Caco-2 (cell line): Measurements from ENCODE around the gene EXOSC10. TPM values are rescaled to one million over a fixed set of nuclear protein-coding genes. Genes with fewer than 3 reads are reported as not detected.
"Not testable (repeated sequence)": the region's sequence is repeated elsewhere in the genome, so short reads cannot be mapped to it uniquely, and the experiment has no call there.

ENCODE experiments used
- BruUV-seq: library from RNA; stranded (reverse); fragments of 400-500 nt; replicated peaks from 2 replicates; lab custom pipeline; 2021; lab: Mats Ljungman, UMichigan
- CTCF ChIA-PET: fragments of 300-600 bp; sonication (Branson Sonifier 250); formaldehyde crosslinking; loops from one replicate; lab custom pipeline; 2022; ENCODE audit warnings: antibody characterized with exemption; lab: Charles Lee
- POLR2A ChIA-PET: fragments of 300-600 bp; sonication (Branson Sonifier 250); formaldehyde crosslinking; loops from one replicate; lab custom pipeline; 2022; ENCODE audit warnings: antibody characterized with exemption; lab: Charles Lee
- DNase-seq, 2 experiments: peaks; one replicate each; pipeline versions ENCODE4 v3.0.0 to v3.0.0-alpha.2; 2020 to 2022
- H3K27me3 ChIP-seq: replicated peaks from 2 replicates; pipeline ENCODE4 v1.6.0; 2011; ENCODE audit warnings: low read length; ENCODE audit not compliant: control insufficient read depth, insufficient read depth
- H3K36me3 ChIP-seq: 2 replicates; pipeline ENCODE4 v1.5.1; 2011; ENCODE audit warnings: low read length; ENCODE audit not compliant: control insufficient read depth, insufficient read depth
- H3K4me1 ChIP-seq: fragments of 250-450 bp; sonication (Bioruptor Pico); 2 replicates; pipeline ENCODE4 v1.5.1; 2020; ENCODE audit warnings: mild to moderate bottlenecking
- H3K4me3 ChIP-seq: 2 replicates; pipeline ENCODE4 v1.5.1; 2011; ENCODE audit warnings: low read depth, mild to moderate bottlenecking, control low read depth, low read length
- H3K9me3 ChIP-seq: fragments of 250-450 bp; sonication (Bioruptor Pico); 2 replicates; pipeline ENCODE4 v1.5.1; 2020; ENCODE audit warnings: mild to moderate bottlenecking, moderate library complexity
- H3K27ac Mint-ChIP-seq: one replicate; pipeline ENCODE4 v1.8.0; 2022; ENCODE audit warnings: mixed read lengths; ENCODE audit not compliant: unreplicated experiment
- H3K27me3 Mint-ChIP-seq: one replicate; pipeline ENCODE4 v1.8.0; 2022; ENCODE audit warnings: mixed read lengths; ENCODE audit not compliant: insufficient read depth, unreplicated experiment
- H3K36me3 Mint-ChIP-seq: one replicate; pipeline ENCODE4 v1.8.0; 2022; ENCODE audit warnings: mild to moderate bottlenecking, mixed read lengths; ENCODE audit not compliant: insufficient read depth, unreplicated experiment
- H3K4me1 Mint-ChIP-seq: one replicate; pipeline ENCODE4 v1.8.0; 2022; ENCODE audit warnings: low read depth, mixed read lengths; ENCODE audit not compliant: unreplicated experiment
- H3K4me3 Mint-ChIP-seq: one replicate; pipeline ENCODE4 v1.8.0; 2022; ENCODE audit warnings: mild to moderate bottlenecking, moderate library complexity, mixed read lengths; ENCODE audit not compliant: unreplicated experiment
- H3K9me3 Mint-ChIP-seq: one replicate; pipeline ENCODE4 v1.8.0; 2022; ENCODE audit warnings: mixed read lengths; ENCODE audit not compliant: unreplicated experiment
- intact Hi-C: fragments of 100-400 bp; cut with micrococcal nuclease; formaldehyde crosslinking; loops from one replicate; pipeline ENCODE4 v1.10.0; 2022; ENCODE audit not compliant: unreplicated experiment
- total RNA-seq: library from RNA; stranded (reverse); gene quantifications from 2 replicates; pipeline ENCODE4 v1.2.3, GENCODE V29; 2022
- TF ChIP-seq, protein P1 (sequence below), 2 experiments: fragments of 200-600 bp in 1 of 2; IDR thresholded peaks; 1 replicate in 1 of 2; 2 replicates in 1 of 2; pipeline versions ENCODE4 v1.5.1 to v1.8.0; 2011 to 2022; ENCODE audit warnings: antibody characterized with exemption in 1 of 2, control low read depth in 1 of 2, inconsistent platforms in 1 of 2, low read depth in 1 of 2, low read length in 1 of 2, mild to moderate bottlenecking in 1 of 2, moderate library complexity in 1 of 2; ENCODE audit not compliant: insufficient read depth in 1 of 2, severe bottlenecking in 1 of 2, unreplicated experiment in 1 of 2

The EXOSC10 gene
- total RNA-seq, 1 experiment from 2014 or later, result 83.7 TPM

DNA sequence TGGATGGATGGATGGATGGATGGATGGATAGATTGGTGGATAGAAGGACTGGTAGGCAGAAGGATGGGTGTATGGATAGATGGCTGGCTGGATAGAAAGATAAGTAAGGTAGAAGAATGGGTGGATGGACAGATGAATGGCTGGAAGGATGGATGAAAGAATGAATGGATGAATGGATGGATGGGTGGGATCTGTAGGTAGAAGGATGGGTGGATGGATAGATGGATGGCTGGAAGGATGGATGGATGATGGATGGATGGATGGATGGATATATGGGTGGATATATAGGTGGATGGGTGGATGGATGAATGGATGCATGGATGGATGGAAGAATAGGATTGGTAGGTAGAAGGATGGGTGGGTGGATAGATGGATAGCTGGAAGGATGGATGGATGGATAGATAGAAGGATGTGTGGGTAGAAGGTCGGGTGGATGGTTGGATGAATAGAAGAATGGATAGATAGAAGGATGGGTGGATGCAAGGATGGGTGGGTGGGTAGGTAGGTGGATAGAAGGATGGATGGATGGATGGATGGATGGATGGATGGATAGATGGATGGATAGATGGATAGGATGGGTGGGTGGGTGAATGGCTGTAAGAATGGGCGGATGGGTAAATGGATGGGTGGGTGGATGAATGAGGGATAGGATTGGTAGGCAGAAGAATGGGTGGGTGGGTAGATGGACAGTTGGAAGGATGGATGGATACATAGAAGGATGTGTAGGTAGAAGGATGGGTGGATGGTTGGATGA, 60.1 kb downstream of the EXOSC10 start:
- Mint-ChIP-seq H3K4me3 (no peak overlapping the region), H3K9me3 (no peaks in the 10 kb centered on the region), H3K4me1 (no peaks in the 10 kb centered on the region), H3K27me3 (no peaks in the 10 kb centered on the region), H3K27ac (no peak overlapping the region), H3K36me3 (no peaks in the 10 kb centered on the region)
- POLR2A ChIA-PET, result interaction anchor here (0.6 to 0.7 kb wide), 2 partner anchors 31 to 118 kb away, joined by 6 to 9 read pairs; no protein-coding TSS in a partner anchor
- TF ChIP-seq, protein P1, sequence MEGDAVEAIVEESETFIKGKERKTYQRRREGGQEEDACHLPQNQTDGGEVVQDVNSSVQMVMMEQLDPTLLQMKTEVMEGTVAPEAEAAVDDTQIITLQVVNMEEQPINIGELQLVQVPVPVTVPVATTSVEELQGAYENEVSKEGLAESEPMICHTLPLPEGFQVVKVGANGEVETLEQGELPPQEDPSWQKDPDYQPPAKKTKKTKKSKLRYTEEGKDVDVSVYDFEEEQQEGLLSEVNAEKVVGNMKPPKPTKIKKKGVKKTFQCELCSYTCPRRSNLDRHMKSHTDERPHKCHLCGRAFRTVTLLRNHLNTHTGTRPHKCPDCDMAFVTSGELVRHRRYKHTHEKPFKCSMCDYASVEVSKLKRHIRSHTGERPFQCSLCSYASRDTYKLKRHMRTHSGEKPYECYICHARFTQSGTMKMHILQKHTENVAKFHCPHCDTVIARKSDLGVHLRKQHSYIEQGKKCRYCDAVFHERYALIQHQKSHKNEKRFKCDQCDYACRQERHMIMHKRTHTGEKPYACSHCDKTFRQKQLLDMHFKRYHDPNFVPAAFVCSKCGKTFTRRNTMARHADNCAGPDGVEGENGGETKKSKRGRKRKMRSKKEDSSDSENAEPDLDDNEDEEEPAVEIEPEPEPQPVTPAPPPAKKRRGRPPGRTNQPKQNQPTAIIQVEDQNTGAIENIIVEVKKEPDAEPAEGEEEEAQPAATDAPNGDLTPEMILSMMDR (IDR thresholded peaks at IDR 0.05; ENCODE audit: insufficient read depth in 1 of 2, low read depth in 1 of 2, low read length in 1 of 2, severe bottlenecking in 1 of 2, unreplicated experiment in 1 of 2), result no peak
- no peak for DNase-seq
- Histone ChIP-seq H3K9me3 (no peaks in the 10 kb centered on the region), H3K4me3 (no peak overlapping the region), H3K4me1 (no peaks in the 10 kb centered on the region), H3K27me3 (no peaks in the 10 kb centered on the region), H3K36me3 (no peaks in the 10 kb centered on the region)
- intact Hi-C loops, result loop anchor here (5.0 kb wide), 1 partner anchor 608 kb away; no protein-coding TSS in a partner anchor
- CTCF ChIA-PET, result interaction anchor here (0.6 kb wide), 1 partner anchor 637 kb away, joined by 5 read pairs; no protein-coding TSS in a partner anchor
- BruUV-seq, result no TSS peak

DNA sequence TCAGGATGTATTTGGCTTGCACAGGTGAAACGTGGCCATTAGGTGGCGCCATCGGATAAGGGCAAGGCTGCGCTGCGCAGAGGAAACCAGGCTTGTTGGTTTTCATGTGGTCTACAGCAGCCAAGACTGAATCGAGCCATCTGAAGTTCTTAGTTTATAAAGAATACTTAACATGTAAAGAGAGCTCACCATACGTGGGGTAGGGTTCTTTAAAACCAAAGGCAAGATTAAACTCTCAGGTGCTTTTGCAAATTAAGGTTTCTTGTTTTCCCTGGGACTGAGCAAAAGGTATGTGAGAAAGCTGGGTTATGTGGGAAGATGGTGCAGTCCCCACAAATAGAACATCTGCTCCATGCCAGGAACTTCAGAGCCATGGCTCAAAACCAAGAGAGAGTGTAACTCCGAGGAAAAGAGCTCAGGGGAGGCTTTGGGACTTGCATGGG, 61.9 kb downstream of the EXOSC10 start:
- no peaks in the 10 kb centered on the region for H3K27me3 Mint-ChIP-seq
- Histone ChIP-seq H3K4me1 (no peaks in the 10 kb centered on the region), H3K36me3 (no peaks in the 10 kb centered on the region), H3K27me3 (no peaks in the 10 kb centered on the region), H3K4me3 (no peak overlapping the region), H3K9me3 (no peaks in the 10 kb centered on the region)
- H3K9me3 Mint-ChIP-seq, result no peaks in the 10 kb centered on the region
- POLR2A ChIA-PET, result interaction anchor here (0.6 to 0.7 kb wide), 2 partner anchors 14 to 22 kb away, joined by 3 read pairs; partner anchors contain the start of gene SRM
- no peaks in the 10 kb centered on the region for H3K4me1 Mint-ChIP-seq
- CTCF ChIA-PET, result interaction anchor here (0.6 to 1.4 kb wide), 25 partner anchors 8 to 615 kb away, joined by 3 to 15 read pairs (median 3); partner anchors contain the start of genes EXOSC10, MTOR, SRM and TARDBP
- no peak overlapping the region for H3K27ac Mint-ChIP-seq
- intact Hi-C loops, result loop anchor here (1.0 to 5.0 kb wide), 3 partner anchors 23 to 610 kb away; partner anchors contain the start of gene SRM
- no TSS peak for BruUV-seq
- DNase-seq, result peak; percentile 73 to 84
- TF ChIP-seq, protein P1 (IDR thresholded peaks at IDR 0.05; ENCODE audit: insufficient read depth in 1 of 2, low read depth in 1 of 2, low read length in 1 of 2, severe bottlenecking in 1 of 2, unreplicated experiment in 1 of 2), result peak; percentile 89 to 92
- no peak overlapping the region for H3K4me3 Mint-ChIP-seq
- H3K36me3 Mint-ChIP-seq, result no peaks in the 10 kb centered on the region

- not testable (repeated sequence) for BruUV-seq, H3K27ac Mint-ChIP-seq, DNase-seq, H3K4me1 ChIP-seq, H3K9me3 ChIP-seq, H3K36me3 ChIP-seq, H3K27me3 Mint-ChIP-seq, H3K36me3 Mint-ChIP-seq, H3K4me3 Mint-ChIP-seq, H3K27me3 ChIP-seq, H3K4me3 ChIP-seq, H3K9me3 Mint-ChIP-seq, H3K4me1 Mint-ChIP-seq
- ChIA-PET CTCF (interaction anchor here (0.6 to 1.4 kb wide), 23 partner anchors 8 to 616 kb away, joined by 3 to 15 read pairs (median 3); partner anchors contain the start of genes EXOSC10, MTOR, SRM and TARDBP), POLR2A (interaction anchor here (0.7 kb wide), 1 partner anchor 22 kb away, joined by 3 read pairs; the partner anchor contains the start of gene SRM)
- intact Hi-C loops, result loop anchor here (1.0 to 5.0 kb wide), 3 partner anchors 24 to 610 kb away; partner anchors contain the start of gene SRM
These were observed 62.5 kb downstream of the EXOSC10 start for GRCh38 chr1:11037019-11037739.
